ENCODE data around the gene CDK2AP2.
"Not testable (repeated sequence)": the region's sequence is repeated elsewhere in the genome, so short reads cannot be mapped to it uniquely, and the experiment has no call there.

Gene CDK2AP2

DNA sequence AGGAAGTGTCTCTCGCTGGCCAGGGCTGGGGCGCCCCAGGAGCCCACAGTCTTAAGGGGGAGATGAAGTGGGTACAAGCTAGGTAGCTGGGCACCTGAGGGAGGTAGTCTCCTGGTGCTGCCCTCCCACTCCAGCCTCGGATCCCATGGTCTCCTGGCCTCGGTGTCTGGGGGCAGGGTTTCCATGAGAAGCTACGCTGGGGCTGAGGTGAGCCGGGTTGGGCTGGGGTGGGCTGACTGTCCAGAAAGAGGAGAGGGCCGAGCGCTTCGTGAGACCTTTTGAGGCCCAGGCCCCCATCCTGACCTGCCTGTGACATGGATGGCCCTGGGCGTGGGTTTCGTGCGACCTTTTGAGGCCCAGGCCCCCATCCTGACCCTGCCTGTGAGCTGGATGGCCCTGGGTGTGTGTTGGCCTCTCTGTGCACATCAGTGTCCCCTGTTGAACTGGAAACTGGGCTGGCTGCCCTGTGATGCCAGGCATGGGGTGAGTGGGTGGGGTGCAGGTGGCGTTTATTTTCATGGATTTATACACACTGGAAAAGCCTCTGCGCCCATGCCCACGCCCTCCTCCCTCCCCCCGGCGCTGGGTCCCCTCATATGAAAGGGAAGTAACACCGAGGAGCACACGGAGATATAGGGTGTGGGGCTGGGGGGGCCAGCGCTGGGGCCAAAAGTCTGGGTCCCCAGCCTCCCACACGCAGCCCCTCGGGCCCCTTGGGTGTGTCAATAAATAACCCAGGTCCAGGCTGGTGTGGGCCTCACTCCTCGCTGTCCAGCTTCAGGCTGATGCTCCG is 16.5 kb downstream of the CDK2AP2 start:
- in situ Hi-C loops (cut with HindIII; ENCODE audit: low sequenced_read_pairs): no loop called here

DNA sequence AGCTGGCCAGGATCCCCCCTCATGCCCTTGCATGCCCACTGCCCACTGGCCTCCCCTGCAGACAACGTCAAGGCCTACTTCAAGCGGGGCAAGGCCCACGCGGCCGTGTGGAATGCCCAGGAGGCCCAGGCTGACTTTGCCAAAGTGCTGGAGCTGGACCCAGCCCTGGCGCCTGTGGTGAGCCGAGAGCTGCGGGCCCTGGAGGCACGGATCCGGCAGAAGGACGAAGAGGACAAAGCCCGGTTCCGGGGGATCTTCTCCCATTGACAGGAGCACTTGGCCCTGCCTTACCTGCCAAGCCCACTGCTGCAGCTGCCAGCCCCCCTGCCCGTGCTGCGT is 17.3 kb downstream of the CDK2AP2 start:
- in situ Hi-C loops (cut with HindIII; ENCODE audit: low sequenced_read_pairs): no loop called here

DNA sequence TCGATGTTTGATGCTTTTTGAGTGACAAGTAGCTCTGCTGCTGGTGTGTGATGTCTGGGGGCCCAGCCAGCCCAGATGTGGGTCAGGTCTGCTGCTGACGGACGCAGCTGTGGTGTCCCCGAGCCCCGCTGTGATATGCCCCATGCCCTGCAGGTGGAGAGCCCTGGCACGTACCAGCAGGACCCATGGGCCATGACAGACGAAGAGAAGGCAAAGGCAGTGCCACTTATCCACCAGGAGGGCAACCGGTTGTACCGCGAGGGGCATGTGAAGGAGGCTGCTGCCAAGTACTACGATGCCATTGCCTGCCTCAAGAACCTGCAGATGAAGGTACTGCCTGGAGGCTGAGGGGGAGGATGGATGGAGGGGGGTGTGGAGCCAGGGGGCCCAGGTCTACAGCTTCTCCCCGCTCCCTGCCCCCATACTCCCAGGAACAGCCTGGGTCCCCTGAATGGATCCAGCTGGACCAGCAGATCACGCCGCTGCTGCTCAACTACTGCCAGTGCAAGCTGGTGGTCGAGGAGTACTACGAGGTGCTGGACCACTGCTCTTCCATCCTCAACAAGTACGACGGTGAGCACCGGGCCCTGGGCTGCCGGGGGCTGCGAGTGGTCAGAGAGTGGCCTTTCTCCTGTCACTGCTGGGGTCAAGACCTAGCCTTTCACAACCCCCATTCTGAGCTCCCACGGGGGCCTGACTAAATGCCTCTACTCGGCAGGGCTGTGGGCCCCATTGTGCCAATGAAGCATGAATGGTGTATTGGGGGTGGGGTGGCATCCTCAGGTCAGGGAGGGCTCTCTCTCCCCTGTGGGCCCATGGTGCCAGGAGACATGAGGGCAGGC is 17.9 kb downstream of the CDK2AP2 start:
- in situ Hi-C loops (cut with HindIII; ENCODE audit: low sequenced_read_pairs): no loop called here

DNA sequence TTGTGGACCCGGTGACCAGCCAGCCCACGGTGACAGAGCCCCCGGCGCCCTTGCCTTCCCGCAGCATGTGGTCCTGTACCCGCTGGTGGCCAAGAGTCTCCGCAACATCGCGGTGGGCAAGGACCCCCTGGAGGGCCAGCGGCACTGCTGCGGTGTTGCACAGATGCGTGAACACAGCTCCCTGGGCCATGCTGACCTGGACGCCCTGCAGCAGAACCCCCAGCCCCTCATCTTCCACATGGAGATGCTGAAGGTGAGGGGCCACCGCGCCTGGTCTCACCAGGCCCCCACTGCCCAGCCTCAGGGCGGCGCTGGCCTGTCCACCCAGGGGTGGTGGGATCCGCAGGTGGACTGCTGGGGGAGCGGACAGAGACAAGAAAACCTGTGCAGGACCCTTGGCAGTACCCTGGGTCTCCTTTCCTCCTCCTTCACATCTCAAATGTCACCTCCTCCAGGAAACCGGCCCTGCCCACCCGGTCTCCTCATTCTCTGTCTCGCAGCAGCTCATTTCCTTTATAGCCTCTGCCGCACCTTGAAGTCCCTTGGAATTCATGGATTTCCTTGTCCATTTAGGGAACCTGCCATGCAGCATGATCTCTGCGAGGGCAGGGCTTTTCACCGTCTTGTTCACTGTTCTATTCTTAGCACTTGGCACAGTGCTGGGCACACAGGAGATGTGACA is 18.6 kb downstream of the CDK2AP2 start:
- in situ Hi-C loops (cut with HindIII; ENCODE audit: low sequenced_read_pairs): no loop called here

DNA sequence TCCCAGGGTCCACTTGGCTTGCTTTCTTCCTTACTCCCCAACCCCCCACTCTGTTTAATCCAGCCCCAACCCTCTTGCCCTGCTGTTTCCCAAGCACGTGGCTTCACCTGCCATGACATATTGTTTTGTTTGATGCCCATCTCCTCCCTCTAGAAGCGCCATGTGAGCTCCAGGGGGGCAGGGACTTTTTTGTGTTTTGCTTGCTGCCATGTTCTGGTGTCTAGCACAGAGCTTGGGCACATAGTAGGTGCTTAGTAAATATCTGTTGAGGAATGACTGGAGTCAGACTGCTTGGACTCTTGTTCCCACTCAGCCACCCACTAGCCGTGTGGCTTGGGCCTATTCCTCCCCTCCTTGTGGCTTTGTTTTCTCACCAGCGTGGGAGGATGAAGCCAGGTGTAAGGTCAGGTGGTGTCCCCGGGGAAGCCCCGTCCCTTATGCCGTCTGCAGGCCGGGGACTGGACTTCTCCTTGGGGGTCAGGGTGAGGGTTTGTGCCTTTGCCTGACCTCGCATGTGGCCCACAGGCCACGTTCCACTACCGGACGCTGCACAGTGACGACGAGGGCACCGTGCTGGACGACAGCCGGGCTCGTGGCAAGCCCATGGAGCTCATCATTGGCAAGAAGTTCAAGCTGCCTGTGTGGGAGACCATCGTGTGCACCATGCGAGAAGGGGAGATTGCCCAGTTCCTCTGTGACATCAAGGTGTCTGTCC is 21.3 kb downstream of the CDK2AP2 start:
- in situ Hi-C loops (cut with HindIII; ENCODE audit: low sequenced_read_pairs): no loop called here

DNA sequence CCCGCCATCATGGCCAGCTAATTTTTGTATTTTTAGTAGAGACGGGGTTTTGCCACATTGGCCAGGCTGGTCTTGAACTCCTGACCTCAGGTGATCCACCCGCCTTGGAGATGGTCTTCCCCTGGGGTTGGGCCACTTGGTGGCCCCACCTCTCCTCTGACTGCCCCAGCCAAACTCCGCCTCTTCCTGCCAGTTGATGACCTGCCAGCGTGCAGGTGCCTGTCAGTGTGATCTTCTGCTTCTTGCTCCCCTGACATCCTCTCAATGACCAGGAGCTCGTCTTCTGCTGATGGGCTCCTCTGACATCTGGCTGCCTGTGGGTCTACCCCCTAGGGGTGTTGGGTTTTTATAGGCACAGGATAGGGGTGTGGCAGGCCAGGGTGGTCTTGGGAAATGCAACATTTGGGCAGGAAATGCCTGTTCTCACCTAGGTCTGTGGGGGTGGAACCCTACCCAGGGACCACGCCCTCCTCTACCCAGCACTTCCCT is 22.0 kb downstream of the CDK2AP2 start:
- in situ Hi-C loops (cut with HindIII; ENCODE audit: low sequenced_read_pairs): not testable (repeated sequence)

DNA sequence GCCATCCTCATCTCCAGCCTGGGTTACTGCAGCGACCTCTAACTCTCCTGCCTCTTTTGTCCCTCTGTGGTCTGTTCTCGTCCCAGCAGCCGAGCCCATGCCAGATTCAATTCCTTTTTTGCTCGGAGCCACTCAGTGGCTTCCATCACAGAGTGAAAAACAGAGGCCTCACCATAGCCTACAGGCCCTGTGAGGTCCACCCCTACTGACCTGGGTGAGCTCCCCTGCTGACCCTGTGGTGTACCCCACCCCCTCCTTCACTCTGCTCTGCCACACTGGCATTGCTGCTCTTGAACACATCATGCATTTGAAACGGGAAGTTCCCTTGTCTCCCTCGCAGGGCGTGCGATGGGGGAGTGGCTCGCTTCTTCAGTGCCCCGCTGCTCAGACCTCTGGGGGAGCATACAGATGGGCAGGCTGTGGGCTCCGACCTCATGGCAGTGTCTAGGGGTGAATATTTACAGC is 23.1 kb downstream of the CDK2AP2 start:
- in situ Hi-C loops (cut with HindIII; ENCODE audit: low sequenced_read_pairs): no loop called here

DNA sequence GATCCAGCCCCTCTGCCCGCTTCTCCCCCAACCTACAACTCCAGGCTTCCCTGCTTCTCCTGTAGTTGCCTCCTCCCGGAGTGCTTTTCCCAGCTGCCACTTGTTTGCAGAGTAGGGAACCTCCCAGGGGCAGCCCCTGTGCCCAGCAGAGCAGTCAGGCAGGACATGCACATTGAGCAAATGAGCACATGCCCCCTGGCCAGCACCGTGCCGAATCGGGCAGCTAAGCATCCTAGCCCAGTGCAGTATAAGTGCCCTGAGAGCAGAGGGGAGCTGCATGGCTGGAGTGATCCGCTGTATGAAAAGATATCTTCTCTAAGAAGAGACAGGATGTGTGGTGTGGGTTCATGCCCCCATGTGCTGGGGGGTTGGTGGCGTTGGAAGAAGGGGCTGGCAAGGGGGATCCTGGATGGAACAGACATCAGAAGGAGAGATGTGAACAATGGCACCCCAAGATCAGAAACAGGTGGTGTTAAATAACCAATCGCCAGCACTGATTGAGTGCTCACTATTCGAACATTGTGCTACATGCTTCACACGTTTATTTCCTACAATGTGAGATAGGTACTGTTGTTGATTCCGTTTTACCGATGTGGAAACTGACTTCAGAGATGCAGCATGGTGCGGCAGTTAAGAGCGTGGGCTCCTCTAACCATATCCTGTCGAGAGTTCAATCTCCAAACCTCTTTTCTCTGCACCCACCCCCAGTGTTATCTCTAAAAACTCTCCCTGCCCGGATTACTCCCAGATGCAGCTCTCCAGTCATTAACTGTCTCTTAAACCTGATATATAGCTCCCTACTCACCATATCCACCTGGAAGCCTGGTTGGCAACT is 23.9 kb downstream of the CDK2AP2 start:
- in situ Hi-C loops (cut with HindIII; ENCODE audit: low sequenced_read_pairs): no loop called here

DNA sequence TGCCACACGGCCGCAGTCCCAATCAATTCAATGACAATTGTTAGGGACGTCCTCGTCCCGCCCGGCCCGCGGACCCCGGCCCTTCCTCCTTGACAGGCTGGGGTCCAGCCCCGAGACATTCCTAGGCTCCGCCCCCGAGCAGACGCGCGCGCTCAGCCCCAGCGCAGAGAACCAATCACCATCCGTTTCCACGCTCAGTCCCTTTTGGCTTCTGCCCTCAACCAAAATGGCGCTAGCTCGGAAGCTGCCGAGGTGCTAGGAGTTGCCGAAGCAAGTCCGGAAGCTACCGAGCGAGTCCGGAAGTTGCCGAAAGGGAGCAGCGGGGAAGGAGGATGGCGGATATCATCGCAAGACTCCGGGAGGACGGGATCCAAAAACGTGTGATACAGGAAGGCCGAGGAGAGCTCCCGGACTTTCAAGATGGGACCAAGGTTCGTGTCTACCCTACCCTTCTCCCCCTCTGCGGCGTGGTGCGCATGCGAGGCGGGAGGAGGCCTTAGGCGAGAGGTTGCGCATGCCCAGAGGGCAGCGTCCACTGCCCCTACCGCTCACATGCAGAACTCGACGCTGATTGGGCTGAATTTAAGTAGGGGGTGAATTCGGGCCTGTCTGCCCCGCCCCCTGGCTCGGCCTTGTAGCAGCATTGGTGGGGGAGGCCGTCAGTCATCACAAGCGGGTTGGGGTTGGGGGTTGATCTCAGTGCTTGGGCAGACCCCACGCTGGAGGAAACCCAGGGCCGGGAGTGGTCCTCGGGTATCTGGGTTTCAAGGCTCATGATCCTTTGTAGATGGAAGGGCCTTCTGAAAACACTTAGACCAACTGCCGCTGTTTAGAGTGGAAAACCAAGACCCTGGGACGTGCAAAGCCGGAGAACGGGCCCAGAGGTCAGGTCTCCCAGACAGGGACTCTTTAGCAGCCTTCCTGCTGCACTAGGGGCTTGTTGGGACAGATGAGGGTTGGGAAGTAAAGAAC is 24.8 kb downstream of the CDK2AP2 start, which contains the start of gene AIP:
AIP (plus strand) TSS at position 200 of the 972 bp plus-strand sequence; CDS start at position 333, 133 bp downstream.
- in situ Hi-C loops (cut with HindIII; ENCODE audit: low sequenced_read_pairs): no loop called here

DNA sequence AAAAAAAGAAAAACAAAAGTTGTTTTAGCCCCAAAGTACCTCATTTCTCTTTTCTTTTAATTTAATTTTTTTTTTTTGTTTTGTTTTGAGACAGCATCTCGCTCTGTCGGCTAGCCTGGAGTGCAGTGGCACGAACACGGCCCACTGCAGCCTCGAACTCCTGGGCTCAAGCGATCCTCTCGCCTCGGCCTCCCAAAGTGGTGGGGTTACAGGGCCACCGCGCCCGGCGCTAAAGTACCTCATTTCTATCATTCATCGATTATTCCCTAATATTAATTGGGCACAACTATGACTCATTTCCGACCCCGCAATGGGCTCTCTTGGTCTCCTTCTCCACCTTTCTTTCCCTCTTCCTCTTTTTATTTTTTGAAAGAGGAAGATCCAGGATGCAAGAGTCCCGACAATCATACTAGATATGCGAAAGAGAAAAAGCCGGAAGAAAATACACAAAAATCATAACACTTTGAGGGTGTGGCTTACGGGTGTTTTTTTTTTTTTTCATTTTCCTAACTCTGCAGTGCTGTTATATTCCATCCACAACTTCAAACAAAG is 25.6 kb downstream of the CDK2AP2 start:
- in situ Hi-C loops (cut with HindIII; ENCODE audit: low sequenced_read_pairs): no loop called here

DNA sequence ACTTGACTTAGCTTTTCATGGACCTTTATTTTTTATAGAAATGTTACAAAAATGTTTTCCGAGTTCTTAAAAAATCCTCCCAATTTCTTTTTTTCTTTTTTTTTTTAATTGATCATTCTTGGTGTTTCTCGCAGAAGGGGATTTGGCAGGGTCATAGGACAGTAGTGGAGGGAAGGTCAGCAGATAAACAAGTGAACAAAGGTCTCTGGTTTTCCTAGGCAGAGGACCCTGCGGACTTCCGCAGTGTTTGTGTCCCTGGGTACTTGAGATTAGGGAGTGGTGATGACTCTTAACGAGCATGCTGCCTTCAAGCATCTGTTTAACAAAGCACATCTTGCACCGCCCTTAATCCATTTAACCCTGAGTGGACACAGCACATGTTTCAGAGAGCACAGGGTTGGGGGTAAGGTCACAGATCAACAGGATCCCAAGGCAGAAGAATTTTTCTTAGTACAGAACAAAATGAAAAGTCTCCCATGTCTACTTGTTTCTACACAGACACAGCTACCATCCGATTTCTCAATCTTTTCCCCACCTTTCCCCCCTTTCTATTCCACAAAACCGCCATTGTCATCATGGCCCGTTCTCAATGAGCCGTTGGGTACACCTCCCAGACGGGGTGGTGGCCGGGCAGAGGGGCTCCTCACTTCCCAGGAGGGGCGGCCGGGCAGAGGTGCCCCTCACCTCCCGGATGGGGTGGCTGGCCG is 30.5 kb downstream of the CDK2AP2 start:
- in situ Hi-C loops (cut with HindIII; ENCODE audit: low sequenced_read_pairs): not testable (repeated sequence)

DNA sequence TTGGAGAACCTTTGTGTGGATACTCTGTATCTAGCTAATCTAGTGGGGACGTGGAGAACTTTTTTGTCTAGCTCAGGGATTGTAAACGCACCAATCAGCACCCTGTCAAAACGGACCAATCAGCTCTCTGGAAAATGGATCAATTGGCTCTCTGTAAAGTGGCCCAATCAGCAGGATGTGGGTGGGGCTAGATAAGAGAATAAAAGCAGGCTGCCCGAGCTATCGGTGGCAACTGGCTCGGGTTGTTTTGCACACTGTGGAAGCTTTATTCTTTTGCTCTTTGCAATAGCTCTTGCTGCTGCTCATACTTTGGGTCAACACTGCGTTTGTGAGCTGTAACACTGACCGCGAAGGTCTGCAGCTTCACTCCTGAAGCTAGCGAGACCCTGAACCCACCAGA is 31.3 kb downstream of the CDK2AP2 start:
- in situ Hi-C loops (cut with HindIII; ENCODE audit: low sequenced_read_pairs): not testable (repeated sequence)

DNA sequence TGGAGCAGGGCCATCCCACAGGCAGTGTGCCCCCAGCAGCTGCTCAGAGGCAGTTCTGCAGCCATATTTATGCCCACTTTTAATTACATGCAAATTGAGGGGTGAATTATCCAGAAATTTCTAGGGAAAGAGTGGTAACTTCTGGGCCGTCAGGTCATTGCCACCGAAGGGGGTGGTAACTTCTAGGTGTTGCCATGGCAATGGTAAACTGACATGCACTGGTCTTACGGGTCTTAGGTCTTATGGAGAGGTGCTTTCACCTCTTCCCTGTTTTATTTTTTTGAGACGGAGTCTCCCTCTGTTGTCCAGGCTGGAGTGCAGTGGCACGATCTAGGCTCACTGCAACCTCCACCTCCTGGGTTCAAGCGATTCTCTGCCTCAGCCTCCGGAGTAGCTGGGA is 35.1 kb downstream of the CDK2AP2 start:
- in situ Hi-C loops (cut with HindIII; ENCODE audit: low sequenced_read_pairs): no loop called here

DNA sequence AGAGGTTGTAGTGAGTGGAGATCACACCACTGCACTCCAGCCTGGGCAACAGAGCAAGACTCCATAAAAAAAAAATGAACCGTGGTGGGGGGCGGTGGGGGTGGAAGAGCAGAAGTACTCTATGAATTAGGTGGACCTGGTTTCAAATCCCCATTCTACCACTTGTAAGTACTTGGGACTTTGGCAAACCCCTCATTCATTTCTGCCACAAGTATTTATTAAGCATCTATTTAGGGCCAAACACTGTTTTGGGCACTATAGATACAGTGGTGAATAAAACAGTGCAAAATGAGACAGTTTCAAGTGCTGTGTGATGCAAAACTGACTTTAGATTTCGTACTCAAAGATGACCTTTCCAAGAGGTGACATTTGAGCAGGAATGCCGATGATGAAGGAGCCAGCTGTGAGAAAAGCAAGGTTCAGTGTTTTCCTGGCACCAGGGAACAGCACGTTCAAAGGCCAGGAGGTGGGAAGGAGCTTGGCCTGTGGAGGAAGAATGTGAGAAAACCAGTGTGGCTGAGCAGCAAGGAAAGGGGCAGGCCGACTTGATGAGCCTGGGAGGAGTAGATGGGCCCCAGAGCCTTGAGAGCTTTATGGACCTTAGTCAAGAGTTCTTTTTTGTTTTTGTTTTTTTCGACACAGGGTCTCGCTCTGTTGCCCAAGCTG is 37.5 kb downstream of the CDK2AP2 start:
- in situ Hi-C loops (cut with HindIII; ENCODE audit: low sequenced_read_pairs): no loop called here

DNA sequence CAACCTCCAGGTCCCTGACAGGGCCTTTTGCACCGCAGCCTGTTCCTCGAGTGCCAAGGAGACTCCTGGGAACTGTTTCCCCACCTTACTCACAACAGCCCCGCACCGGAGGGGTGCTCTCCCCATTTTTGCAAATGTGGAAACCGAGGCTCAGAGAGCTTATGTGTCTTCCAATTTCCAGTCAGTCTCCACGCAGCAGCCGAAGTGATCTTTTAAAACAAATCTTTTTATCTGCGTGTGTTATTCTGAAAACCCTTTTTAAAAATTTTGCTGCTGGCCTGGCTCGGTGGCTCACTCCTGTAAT is 38.5 kb downstream of the CDK2AP2 start:
- in situ Hi-C loops (cut with HindIII; ENCODE audit: low sequenced_read_pairs): no loop called here

DNA sequence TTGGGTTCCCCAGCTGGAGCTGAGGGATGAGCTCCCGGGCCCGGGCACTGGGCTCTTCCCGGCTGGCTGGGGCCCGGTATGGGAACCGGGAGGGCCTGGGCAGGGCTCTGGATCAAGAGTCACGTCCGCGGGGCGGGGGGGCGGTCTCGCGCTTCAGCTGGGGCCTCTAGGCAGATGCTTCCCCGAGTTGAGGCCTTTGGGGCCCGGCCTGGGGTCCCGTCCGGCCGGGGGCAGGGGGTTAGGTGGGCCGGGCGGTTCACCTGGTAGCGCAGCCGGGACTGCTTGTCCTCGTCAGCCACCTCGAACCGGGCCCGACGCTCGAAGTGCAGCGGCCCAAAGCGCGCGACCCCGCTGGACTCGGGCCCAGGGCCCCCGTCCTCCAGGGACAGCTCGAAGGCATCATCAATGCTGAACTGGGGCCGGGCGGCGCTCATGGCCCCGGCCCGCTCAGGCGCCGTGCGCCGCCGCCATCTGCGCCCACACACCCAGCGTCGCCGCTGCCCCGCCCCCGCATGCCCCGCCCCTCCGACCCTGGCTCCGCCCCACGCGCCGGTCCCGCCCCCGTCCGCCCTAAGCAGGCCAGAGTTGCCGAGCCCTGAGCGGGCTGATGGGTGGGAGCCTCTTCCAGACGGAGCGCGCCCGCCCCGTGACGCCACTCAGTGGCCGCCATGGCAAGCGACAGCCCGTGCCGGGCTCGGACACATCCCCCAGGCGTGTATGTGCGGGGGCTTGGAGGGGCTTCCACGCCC is 39.0 kb downstream of the CDK2AP2 start, which contains the start of gene TMEM134:
TMEM134 (minus strand) TSS at position 493 of the 749 bp plus-strand sequence; CDS start at position 434, 59 bp downstream.
- in situ Hi-C loops (cut with HindIII; ENCODE audit: low sequenced_read_pairs): no loop called here

DNA sequence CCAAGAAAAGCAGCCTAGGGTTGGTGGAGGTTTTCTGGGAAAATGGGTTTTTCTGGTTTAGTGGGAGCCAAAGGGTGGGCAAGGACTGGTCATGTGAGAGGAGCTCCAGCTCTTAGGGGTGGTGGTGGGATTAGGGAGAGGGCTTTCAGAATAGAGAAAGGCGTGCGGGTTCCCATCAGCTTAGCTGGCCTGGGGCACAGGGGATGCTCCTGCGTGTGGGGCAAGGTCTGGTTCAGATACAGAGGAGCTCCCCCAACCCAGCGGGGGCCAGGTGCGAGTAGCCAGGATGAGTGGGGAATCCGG is 39.6 kb downstream of the CDK2AP2 start:
- in situ Hi-C loops (cut with HindIII; ENCODE audit: low sequenced_read_pairs): no loop called here

Measured in endothelial cell of hepatic sinusoid (primary cell).